OCI-LY1 (cell line): ENCODE measurements around the gene GFRA4.

Source experiments
- EZH2 ChIP-seq: fragments of 200-600 bp; sonication (generic), shearing (Covaris generic); IDR thresholded peaks from 2 replicates; pipeline ENCODE4 v1.8.0; 2017; ENCODE audit warnings: borderline replicate concordance, mixed run types, mild to moderate bottlenecking, antibody characterized with exemption, low read length, moderate library complexity, mixed read lengths
- TF ChIP-seq, protein P1 (sequence below): fragments of 200-600 bp; sonication (generic), shearing (Covaris generic); IDR thresholded peaks from 2 replicates; pipeline ENCODE4 v1.5.1; 2017; ENCODE audit warnings: mild to moderate bottlenecking, antibody characterized with exemption, low read length, moderate library complexity, mixed read lengths

DNA sequence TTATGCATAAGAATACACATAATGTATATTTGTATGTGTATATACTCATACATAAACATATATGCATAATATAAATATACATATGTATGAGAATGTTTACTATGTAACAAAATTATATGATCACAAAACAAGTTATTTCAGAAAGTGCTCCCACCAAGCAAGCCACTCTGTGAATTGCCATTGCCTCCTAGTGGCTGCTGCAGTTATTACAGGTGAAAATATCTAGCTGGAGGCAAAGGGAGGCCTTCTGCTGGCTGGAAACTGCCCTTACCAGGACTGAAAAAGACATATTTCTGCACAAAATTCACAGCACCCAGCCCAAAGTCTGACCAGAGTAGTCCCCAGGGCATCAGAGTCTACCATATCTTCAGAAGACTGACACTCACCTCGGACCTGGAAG lies 33.0 kb upstream of the GFRA4 start:
- no peak for TF ChIP-seq EZH2
- TF ChIP-seq, protein P1, sequence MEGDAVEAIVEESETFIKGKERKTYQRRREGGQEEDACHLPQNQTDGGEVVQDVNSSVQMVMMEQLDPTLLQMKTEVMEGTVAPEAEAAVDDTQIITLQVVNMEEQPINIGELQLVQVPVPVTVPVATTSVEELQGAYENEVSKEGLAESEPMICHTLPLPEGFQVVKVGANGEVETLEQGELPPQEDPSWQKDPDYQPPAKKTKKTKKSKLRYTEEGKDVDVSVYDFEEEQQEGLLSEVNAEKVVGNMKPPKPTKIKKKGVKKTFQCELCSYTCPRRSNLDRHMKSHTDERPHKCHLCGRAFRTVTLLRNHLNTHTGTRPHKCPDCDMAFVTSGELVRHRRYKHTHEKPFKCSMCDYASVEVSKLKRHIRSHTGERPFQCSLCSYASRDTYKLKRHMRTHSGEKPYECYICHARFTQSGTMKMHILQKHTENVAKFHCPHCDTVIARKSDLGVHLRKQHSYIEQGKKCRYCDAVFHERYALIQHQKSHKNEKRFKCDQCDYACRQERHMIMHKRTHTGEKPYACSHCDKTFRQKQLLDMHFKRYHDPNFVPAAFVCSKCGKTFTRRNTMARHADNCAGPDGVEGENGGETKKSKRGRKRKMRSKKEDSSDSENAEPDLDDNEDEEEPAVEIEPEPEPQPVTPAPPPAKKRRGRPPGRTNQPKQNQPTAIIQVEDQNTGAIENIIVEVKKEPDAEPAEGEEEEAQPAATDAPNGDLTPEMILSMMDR: peak; percentile 46
